HG03469 (cell line): ENCODE data around the gene TNNT1.
"Not testable (repeated sequence)": the region's sequence is repeated elsewhere in the genome, so short reads cannot be mapped to it uniquely, and the experiment has no call there.

Source experiments
- ATAC-seq: cut with Tn5 transposase; IDR thresholded peaks from one replicate; pipeline ENCODE4 v1.9.1; 2021; ENCODE audit warnings: mild to moderate bottlenecking, moderate library complexity, moderate number of reproducible peaks; ENCODE audit not compliant: unreplicated experiment

The TNNT1 gene

GRCh38 chr19:55112777-55113569 lies 36.0 kb downstream of the TNNT1 start:
- no peak for ATAC-seq

DNA sequence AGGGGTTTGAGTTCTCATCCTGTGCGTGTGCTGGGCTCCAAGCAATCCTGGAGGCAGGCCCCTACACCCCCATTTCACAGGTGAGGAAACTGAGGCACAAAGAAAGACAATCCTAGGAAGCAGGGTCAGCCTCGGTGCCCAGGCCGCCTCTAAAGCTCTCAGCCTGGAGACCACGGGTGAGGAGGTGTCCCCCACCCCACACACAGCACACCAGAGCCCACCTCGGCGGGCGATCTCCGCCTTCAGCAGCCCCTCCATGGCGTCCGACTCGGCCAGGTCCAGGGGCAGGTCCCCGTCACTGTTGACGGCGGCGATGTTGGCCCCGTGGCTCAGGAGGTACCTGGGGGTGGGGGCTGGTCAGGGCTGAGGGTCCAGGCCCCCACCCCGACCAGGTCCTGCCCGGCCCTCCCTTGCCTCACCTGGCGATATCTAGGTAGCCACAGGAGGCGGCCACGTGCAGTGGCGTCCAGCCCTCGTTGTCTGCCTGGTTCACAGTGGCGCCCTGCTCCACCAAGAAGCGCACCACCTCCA lies 36.7 kb downstream of the TNNT1 start:
- ATAC-seq = no peak

GRCh38 chr19:55111238-55111831 lies 37.7 kb downstream of the TNNT1 start:
- ATAC-seq = no peak

DNA sequence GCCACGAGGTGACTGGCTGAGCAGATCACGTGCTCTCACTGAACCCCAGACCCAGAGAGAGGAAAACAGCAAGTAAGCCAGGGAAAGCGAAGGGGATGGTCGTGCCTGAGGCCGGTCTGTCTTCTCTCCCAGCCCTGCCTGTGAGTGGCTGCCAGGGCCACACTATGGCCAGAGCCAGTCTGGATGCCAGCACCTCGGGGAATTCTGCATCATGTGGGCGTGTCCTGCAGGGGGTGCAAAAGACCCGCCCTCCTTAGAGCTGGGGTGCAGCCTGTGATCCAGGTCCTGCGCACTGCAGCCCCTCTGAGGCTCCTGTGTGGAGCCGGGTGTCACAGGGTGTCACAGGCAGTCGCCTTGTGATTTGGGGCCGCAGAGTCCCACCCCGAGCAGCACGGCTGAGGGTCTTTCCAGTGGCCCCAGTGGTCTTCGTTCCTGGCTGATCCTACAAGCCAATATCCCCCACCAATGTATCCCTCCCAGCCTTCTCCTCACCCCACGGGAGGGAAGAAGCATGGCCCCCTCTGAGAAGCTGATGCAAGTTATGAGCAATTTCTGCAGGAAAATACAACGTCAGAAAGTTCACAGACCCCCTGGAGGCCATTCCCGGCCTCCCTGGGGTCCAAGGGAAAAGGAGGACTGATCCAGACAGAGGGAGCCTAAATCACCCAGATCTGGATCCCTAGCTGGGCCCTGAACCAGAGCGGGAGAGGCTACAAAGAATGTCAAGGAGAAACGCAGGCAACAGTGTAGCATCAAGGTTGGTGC lies 39.3 kb downstream of the TNNT1 start:
- ATAC-seq = no peak

- ATAC-seq = not testable (repeated sequence)
Observed at GRCh38 chr19:55107252-55107651, 41.8 kb downstream of the TNNT1 start.

- no peak for ATAC-seq
Observed at GRCh38 chr19:55106591-55106990, 42.4 kb downstream of the TNNT1 start.

DNA sequence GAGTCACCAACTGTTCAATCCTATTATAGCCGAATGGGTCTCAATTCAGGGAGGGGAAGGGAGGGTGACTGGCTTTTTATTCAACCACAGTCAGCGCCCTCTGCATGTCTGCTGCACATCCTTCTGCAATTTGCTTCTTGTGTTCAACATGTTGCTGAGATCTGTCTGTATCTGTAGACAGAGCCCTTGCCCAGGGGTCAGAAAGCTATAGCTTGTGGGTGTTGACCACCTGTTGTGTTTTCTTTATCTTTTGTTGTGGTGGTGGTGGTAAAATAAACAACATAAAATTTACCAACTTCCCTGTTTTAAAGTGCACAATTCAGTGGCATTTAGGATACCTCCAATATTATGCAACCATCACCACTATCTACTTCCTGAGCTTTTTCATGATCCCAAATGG lies 43.8 kb downstream of the TNNT1 start:
- ATAC-seq = no peak

DNA sequence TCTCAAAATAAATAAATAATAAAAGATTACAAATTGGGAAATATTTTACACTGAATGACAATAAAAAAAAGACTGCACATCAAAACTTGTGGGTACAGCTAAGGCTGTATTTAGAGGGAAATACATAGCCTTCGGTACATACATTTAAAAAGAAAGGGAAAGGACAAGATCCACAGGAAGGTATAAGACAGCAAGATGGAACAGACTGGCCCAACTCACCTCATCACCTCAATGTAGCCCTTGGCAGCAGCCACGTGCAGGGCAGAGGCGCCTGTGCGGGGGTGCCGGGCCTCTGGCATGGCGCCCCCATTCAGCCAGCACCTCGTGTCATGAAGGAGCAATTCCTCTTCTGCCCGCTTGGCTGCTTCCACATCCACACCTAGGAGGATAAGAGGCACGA lies 45.8 kb downstream of the TNNT1 start:
- no peak for ATAC-seq

DNA sequence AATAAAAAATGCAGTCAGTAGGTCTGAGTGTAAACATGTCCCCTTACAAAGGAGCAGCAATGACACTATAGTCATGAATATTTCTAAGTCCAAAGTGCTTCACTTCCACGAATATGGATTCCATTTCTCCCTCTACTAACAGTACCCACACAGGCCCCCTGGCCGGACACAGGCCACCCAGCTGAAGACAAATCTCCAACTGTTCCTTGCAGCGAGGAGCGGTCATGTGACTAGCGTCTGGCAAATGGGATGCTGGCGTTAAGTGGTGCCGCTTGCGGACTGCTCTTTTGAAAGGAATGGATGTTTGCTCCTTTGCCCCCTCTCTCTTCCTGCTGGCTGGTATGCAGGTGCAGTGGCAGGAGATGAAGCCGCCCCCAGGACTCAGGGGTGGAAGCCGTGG lies 47.7 kb downstream of the TNNT1 start:
- ATAC-seq = no peak

- ATAC-seq = no peak
Observed at GRCh38 chr19:55099557-55100506, 49.2 kb downstream of the TNNT1 start.

GRCh38 chr19:55098716-55099556 lies 50.1 kb downstream of the TNNT1 start:
- ATAC-seq = no peak

- ATAC-seq = no peak
Observed at GRCh38 chr19:55097864-55098715, 50.9 kb downstream of the TNNT1 start.

GRCh38 chr19:55096061-55096701 lies 52.8 kb downstream of the TNNT1 start:
- no peak for ATAC-seq

- no peak for ATAC-seq
Observed at GRCh38 chr19:55095260-55096060, 53.5 kb downstream of the TNNT1 start.

GRCh38 chr19:55094456-55095259 lies 54.3 kb downstream of the TNNT1 start:
- ATAC-seq = no peak
